HG02885 (cell line): ENCODE data around the gene HOGA1.

ENCODE experiments used
- ATAC-seq: cut with Tn5 transposase; IDR thresholded peaks from one replicate; pipeline ENCODE4 v1.9.1; 2021; ENCODE audit warnings: mild to moderate bottlenecking; ENCODE audit not compliant: unreplicated experiment, poor library complexity

HOGA1 gene

DNA sequence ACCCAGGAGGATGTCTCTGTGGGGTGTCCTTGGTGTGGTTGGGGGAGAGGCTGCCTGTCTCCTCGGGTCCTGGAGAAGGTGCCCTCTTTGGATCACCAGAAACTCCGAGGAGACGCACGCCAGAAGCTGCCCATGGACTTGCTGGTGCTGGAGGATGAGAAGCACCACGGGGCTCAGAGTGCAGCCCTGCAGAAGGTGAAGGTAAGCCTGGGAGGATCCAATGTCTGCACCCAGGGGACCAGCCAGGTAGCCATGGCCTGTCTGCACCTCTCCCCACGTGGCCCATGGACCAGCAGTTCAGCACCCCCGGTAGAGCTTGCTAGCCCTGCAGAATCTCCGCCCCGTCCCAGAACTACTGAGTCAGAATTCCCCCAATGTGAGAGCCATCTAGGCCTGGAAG, 6.5 kb upstream of the HOGA1 start:
- ATAC-seq: no peak

DNA sequence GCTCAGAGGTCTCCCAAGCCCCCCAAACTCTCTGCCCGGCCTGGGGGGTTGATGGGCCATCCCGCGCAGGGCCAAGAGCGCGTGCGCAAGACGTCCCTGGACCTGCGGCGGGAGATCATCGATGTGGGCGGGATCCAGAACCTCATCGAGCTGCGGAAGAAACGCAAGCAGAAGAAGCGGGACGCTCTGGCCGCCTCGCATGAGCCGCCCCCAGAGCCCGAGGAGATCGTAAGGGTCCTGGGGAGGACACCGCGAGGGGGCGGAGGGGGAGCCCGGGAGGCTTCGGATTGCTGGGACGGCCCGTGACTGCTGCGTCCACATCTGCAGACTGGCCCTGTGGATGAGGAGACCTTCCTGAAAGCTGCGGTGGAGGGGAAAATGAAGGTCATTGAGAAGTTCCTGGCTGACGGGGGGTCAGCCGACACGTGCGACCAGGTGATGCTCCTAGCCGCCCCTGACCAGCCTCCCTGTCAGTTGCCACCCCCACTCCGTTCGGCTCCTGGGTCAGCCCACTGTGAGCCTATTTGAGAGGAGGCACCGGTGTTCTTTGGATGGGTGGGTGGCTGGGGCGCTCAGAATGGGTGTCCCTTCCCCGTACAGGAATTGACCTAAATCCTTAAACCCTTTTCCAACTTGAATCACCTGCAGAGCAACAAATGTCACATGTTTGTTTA, 5.9 kb upstream of the HOGA1 start:
- ATAC-seq: no peak

DNA sequence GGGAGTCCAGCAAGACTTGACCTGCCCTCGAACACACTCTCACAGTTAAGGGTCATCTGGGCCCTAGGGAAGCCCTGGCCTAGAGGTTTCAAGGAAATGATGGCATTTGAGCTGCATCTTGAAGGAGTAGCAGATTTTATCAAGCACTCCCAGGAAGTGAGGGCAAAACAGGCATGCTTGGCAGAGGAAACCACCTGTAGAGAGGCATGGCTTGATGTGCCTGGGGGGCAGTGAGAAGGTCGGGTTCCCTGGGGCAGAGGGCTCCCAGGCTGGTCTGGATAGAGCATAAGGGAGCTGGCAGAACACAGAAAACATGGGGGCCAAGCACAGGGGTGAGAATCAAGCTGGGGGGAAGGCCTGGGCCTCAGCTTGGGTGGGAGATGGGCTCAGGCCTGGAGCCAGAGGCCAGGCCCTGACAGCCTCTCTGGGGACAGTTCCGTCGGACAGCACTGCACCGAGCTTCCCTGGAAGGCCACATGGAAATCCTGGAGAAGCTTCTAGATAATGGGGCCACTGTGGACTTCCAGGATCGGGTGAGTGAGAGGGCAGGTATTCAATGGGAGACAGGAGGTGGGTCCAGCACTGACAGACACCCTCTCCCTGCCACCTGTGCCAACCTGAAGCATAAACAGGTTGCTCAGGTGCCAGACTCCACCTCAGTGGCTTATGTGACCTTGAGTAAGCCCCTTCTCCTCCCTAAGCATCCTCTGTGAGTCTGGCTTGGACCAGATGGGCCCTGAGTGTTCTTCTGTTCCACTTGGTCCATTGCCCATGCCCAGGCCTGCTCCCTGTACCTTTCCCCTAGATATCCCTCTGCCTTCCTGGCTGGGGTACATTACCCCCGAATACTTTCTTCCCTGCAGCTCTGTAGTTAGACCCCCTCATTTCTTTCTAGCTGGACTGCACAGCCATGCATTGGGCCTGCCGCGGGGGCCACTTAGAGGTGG, 3.5 kb upstream of the HOGA1 start:
- ATAC-seq: no peak

DNA sequence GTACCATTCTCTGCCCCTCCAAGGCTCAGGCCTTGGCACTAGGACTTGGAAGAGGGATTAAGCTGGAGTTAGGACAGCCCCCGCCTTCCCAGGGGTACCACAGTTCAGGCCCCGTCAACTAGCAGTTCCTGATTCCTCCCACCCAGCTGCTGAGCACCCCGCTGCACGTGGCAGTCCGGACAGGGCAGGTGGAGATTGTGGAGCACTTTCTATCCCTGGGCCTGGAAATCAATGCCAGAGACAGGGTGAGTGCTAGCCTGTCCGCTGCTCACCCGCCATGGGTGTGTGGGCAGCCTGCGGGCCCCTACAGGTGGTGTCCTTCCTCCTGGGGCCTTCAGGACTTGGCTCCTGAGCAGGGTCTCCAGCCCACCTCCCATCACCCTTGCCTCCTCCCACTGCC, 2.0 kb upstream of the HOGA1 start:
- ATAC-seq: no peak

DNA sequence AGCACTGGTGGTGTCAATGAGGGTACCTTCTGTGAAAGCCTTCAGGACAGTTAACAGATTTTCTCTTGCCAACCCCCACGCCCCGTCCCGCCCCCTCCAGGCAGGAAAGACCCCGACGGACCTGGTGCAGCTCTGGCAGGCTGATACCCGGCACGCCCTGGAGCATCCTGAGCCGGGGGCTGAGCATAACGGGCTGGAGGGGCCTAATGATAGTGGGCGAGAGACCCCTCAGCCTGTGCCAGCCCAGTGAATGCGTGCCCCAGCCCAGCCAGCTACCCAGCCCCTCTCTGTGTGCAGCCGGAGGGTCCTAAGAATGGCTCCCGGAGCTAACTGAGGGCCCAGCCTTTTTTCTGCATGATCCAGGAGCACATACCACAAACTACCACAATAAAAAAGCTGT, 713 bp upstream of the HOGA1 start:
- no peak for ATAC-seq

DNA sequence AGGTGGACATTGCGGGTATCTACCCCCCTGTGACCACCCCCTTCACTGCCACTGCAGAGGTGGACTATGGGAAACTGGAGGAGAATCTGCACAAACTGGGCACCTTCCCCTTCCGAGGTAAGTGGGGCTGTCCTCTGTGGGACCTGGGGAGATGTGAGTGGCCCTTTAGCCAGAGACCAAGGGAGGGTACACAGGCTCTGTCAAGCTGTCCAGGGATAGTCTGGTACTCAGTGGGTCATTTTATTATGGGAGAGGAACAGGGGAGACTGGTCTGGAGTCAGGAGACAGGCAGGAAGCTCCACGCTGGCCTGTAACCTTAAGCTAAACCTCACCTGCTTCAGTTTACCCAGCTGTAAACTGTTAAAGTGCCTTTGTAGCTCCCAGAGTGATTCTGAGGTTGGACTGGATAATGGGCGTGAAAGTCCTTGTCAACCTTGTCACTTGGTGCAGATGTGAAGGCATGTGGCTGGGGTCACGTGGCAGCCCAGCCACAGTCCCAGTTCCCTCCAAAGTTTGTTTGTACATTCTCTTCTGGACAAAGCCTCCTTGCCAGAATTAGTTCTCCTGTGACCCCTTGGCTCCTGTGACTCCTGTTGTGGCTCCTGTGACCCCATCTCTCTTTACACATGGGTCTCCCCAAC, 729 bp downstream of the HOGA1 start:
- no peak for ATAC-seq

DNA sequence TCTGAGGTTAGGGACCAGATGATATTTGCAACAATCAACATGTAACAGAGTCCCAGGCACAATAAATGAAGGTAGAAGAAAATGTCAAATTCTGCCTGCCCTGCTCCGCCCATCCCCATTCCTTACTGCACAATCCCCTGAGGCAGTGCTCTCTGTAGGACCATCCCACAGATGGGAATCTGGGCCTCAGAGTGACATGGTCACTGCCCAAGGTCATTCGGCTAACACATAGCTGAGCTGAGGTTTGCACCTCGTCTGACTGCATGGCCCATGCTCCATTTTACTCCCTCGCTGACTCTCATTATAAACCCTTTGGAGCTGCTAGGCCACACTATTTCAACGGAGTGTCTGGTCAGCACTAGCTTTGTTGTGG, 1.2 kb downstream of the HOGA1 start:
- ATAC-seq: no peak

DNA sequence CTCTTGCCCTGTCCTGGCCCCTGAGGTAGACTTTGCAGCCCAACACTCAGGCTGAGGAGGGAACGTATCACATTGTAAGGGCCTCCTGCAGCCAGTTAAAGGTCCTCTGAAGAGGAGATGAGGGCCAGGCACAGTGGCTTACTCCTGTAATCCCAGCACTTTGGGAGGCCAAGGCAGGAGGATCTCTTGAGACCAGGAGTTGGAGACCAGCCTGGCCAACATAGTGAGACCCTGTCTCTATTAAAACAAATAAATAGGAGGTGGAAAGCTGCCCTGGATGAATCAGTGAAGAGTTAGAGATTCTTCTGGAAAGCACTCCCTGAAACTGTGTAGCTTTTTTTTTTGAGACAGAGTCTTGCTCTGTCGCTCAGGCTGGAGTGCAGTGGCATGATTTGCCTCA, 3.0 kb downstream of the HOGA1 start:
- ATAC-seq: no peak

DNA sequence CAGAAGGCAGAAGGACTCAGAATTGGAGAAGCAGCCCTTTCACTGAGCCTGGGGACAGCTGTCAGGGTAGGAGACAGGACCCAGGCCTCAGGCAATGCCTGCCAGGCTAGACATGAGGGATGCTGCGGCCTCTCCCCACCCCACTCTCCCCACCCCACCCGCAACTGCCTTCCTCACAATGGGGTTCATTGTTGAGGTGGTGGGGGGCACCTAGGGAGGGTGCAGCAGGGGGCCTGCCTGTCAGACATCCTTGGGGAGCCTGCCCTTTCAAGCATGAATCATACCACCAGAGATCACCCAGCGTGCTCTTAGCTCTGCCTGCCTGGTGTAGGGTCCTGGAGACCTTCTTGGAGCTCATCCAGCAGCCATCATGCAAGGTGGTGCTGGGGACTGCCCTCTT, 5.3 kb downstream of the HOGA1 start, which contains the start of gene C10orf62:
Gene C10orf62 (plus strand): TSS at position 243 of the 400 bp plus-strand sequence. CDS start 177 bp downstream, outside the sequence.
- ATAC-seq: no peak

DNA sequence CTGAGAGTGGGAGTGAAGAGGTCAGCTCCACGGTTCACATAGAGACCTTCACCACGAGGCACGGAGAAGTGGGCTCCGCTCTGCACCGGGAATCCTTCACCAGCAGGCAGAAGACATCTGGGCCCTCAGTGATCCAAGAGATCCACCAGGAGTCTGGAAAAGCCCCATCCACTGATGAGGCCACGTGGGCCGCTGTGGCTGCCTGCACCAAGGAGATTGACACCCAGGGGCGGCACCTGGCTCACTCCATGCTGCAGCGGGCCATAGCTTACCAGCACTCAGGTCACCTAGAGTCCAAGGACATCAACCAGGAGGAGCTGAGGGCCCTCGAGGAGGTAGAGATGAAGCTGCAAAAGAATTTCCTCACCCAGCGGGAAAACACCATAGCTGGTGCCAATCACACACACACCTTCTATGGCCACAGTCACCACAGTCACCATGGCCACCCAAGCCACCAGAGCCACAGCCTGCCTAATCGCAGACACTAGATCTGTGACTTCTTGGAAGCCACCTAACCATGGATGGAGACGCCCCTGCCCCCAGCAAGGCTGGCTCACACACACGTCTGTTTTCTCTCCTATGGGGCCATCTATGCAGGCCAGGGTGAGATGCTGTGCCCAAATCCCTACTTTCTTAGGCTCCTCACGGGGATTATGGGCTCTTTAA, 6.0 kb downstream of the HOGA1 start:
- no peak for ATAC-seq

DNA sequence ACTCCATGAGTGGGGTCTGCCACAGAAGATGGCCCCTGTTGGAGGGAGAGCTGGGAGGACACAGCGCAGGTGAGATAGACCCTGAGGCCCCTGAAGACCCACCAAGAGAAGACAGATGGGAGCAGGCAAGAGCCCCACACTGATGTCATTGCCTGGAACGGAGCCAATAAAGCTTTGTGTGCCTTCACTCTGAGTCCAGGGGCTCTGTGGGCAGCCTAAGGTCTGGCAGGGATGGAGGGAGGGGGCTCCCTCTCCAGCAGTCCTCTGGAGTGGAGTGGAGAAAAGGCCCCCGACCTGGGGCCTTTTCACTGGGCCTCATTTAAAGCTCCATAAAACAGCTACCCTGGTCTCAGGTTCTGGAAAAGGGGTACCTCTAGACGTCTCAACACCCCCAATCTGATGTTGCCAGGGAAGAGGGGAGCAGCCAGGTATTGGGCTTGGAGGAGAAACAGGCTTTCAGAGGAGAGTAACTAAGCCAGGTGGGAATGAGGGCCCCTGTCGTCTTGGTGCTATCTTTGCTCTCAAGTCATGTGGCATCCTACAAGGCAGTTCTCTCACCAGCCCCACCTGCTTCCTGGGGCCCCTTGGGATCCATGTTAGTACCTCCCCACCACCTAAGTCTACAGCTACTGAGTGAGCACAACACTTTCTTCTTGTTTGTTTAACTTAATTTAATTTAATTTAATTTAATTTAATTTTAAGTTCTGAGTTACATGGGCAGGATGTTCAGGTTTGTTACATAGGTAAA, 6.7 kb downstream of the HOGA1 start:
- ATAC-seq: no peak

DNA sequence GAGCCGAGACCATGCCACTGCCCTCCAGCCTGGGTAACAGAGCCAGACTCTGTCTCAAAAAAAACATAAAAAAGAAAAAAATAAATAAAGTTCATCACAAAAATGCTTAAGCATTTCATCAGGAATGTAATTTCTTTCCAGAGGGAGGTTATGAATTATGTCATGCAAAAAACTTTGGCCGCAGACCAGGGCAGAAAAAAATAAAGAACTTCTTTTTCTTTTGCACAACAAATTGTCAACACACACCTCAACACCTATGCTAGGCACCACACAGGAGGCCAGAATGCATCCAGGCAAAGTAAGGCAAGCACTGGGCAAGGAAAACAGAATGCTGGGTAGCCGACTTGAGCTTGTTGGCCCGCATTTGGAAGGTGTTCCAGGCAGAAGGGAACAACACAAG, 9.2 kb downstream of the HOGA1 start:
- no peak for ATAC-seq

DNA sequence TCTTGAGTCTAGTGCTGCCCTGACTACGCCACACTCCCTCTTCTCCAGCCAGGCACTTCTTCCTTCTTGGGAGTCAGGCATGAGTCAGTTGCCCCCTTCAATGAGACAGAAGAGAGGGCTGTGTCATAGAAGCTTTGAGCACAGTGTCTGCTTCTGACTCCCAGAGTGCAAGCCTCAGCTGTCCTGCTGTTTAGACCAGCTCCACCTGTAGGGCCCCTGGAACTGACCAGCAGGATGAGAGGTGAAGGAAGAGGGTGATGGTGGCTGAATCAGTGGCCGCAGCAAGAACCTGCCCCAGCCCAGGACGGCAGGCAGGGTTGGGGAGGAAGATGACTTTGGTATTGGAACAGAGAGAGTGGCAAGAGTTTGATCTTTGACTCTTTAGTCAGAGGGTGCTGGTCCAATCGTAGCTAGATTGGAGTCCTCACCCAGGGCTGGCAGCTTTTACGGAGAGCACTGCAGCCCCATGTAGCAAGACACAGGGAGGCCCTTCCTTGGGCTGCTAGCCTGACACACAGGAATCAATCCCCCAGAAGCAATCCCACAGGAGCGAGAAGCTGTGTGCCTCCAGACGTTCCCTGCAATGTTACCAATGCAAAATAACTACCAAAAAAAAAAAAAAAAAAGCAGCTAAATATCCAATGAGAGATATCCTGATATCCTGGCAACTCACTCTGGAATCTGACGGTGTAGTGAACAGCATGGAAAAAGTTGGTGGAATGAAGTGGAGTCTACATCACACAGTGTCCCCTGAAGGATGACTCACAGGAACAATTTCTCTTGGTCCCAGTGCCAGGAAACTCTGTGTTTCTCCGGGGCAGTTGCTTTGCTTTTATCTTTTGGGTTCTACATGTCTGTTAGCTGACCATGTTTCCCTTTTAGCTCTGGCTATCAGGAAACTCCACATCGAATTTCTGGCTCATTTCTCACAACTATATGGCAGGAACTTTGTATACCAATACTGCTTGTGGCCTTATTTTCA, 12.2 kb downstream of the HOGA1 start:
- no peak for ATAC-seq

DNA sequence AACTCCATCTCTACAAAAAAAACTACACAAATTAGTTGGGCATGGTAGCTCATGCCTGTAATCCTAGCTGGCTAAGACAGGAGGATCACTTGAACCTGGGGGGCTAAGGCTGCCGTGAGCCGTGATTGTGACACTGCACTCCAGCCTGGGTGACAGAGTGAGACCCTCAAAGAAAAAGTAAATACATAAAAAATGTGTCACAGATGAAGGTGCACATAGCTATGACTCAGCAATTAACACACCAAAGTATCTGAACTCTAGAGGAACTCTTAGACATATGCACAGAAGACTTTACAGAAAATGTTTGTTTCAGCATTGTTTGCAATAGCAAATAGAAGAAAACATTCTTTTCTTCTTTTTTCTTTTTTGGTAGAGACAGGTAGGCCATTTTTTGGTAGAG, 13.6 kb downstream of the HOGA1 start:
- no peak for ATAC-seq

DNA sequence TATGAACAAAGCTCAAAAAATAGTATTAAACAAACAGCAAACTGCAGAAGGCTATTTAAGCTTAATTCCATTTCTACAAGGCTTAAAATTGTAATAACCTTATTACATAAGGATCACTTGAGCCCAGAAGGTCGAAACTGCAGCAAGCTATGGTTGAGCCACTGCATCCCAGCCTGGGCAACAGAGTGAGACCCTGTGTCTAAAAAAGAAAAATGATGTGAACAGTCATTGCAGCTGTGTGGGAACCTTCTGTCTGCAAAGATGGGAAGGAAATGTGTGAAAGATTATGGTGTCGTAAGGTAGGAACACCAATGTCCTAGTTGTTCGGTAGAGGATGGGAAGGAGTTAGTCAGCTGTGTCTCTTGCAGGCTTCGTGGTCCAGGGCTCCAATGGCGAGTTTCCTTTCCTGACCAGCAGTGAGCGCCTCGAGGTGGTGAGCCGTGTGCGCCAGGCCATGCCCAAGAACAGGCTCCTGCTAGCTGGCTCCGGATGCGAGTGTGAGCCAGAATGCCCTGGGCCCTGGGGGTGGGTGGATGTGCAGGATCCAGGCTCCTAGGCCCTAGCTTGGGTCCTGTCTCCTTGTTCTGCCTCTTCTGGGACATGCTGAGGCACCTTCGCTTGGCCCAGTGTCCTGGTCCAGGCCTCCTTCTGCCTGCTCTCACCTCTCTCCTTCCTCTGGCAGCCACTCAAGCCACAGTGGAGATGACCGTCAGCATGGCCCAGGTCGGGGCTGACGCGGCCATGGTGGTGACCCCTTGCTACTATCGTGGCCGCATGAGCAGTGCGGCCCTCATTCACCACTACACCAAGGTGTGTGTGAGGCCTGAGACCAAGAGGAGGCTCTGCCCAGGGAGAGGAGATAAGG, 14.4 kb downstream of the HOGA1 start:
- ATAC-seq: no peak

DNA sequence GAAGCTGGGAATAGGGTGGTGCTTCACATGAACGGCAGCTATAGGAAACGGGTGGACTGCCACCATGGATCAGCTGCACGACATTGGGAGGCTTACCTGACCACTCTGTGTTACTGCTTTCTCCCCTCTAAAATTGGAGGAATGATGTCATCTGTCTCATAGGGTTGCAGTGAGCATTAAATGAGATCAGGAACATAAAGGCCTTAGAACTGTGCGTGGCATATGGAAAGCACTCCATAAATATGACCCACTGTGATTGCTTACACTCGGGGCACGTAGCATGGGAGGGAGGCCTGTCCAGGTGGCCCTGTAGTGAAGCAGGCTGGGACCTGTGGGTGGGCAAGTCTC, 15.1 kb downstream of the HOGA1 start:
- ATAC-seq: no peak

DNA sequence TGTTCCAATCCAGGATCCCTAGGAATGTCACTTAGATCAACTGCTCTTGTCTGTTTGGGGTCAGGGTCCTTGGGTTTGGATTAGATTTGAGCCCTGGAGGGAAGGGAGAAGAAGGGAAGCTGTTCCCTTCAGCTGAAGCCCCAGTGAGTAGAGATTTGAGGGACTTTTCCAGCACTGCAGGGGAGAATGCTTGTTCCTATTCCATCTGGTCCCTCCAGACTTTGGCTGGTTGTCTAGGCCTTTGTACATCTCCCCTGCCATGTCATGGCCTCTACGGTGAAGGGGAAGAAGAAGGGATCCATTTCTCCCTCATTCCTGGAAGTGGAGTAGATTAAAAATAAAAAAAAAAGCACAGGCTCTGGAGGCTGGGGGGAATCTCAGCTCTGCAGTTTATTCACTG, 16.4 kb downstream of the HOGA1 start:
- ATAC-seq: no peak
